SKM-1 (cell line): Measurements from ENCODE around the gene PREX1.

ENCODE experiments used
- DNase-seq: peaks from one replicate; lab custom pipeline; 2025; ENCODE audit not compliant: unreplicated experiment; lab: John Stamatoyannopoulos, UW

The PREX1 gene

GRCh38 chr20:48738399-48739304, 89.1 kb downstream of the PREX1 start:
- no peak for DNase-seq

- no peak for DNase-seq
Measured at GRCh38 chr20:48738094-48738398, 89.8 kb downstream of the PREX1 start.

GRCh38 chr20:48737434-48738093, 90.2 kb downstream of the PREX1 start:
- no peak for DNase-seq

- no peak for DNase-seq
Measured at GRCh38 chr20:48736636-48737035, 91.2 kb downstream of the PREX1 start.

- no peak for DNase-seq
Measured at GRCh38 chr20:48736231-48736630, 91.6 kb downstream of the PREX1 start.

- no peak for DNase-seq
Measured at GRCh38 chr20:48735112-48735511, 92.7 kb downstream of the PREX1 start.

- DNase-seq = no peak
Measured at GRCh38 chr20:48734104-48734749, 93.6 kb downstream of the PREX1 start.

GRCh38 chr20:48733296-48733790, 94.5 kb downstream of the PREX1 start:
- no peak for DNase-seq

- DNase-seq = no peak
Measured at GRCh38 chr20:48732081-48732829, 95.5 kb downstream of the PREX1 start.

GRCh38 chr20:48731536-48731935, 96.3 kb downstream of the PREX1 start:
- DNase-seq = no peak

GRCh38 chr20:48730977-48731376, 96.8 kb downstream of the PREX1 start:
- no peak for DNase-seq

GRCh38 chr20:48729538-48729937, 98.3 kb downstream of the PREX1 start:
- DNase-seq = no peak

- DNase-seq = no peak
Measured at GRCh38 chr20:48728042-48728825, 99.6 kb downstream of the PREX1 start.

- DNase-seq = no peak
Measured at GRCh38 chr20:48727226-48727625, 100.6 kb downstream of the PREX1 start.

- DNase-seq = no peak
Measured at GRCh38 chr20:48725555-48725991, 102.2 kb downstream of the PREX1 start.

- DNase-seq = no peak
Measured at GRCh38 chr20:48724891-48725554, 102.8 kb downstream of the PREX1 start.

- DNase-seq = no peak
Measured at GRCh38 chr20:48724382-48724781, 103.4 kb downstream of the PREX1 start.

- peak; percentile 84 for DNase-seq
Measured at GRCh38 chr20:48723308-48724264, 104.2 kb downstream of the PREX1 start.
